PC-3 (cell line): ENCODE measurements around the gene STAT2. TPM values are rescaled to one million over a fixed set of nuclear protein-coding genes. Genes with fewer than 3 reads are reported as not detected.
A peak's percentile ranks its signal among the peaks of the same experiment; 100 is the strongest.
"Not testable (repeated sequence)": the region's sequence is repeated elsewhere in the genome, so short reads cannot be mapped to it uniquely, and the experiment has no call there.

Experiments used
- ATAC-seq: fragments of 200-7000 bp; cut with Tn5 transposase; 2 replicates; pipeline ENCODE4 v1.9.1; 2020; ENCODE audit warnings: mild to moderate bottlenecking, moderate library complexity
- BruUV-seq: library from RNA; stranded (reverse); fragments of 400-500 nt; replicated peaks from 2 replicates; lab custom pipeline; 2021; lab: Mats Ljungman, UMichigan
- CTCF ChIA-PET: fragments of 300-600 bp; sonication (Branson Sonifier 250); formaldehyde crosslinking; loops from one replicate; lab custom pipeline; 2022; ENCODE audit warnings: antibody characterized with exemption; lab: Charles Lee
- POLR2A ChIA-PET: fragments of 300-600 bp; sonication (Branson Sonifier 250); formaldehyde crosslinking; loops from one replicate; lab custom pipeline; 2022; ENCODE audit warnings: antibody characterized with exemption; ENCODE audit not compliant: unreplicated experiment; lab: Charles Lee
- DNase-seq: peaks from one replicate; pipeline ENCODE4 v3.0.0-alpha.2; 2015
- H2AFZ ChIP-seq: fragments of 300-600 bp; sonication (generic); 2 replicates; pipeline ENCODE4 v1.6.0; 2016; ENCODE audit warnings: antibody characterized with exemption, low read length
- H3F3A ChIP-seq: fragments of 300-600 bp; sonication (generic); one replicate; pipeline ENCODE4 v1.6.0; 2017; ENCODE audit warnings: antibody characterized with exemption, low read length, control low read depth, mild to moderate bottlenecking; ENCODE audit not compliant: unreplicated experiment
- H3K27ac ChIP-seq: fragments of 300-600 bp; sonication (generic); 2 replicates; pipeline ENCODE4 v1.5.1; 2016; ENCODE audit warnings: mild to moderate bottlenecking, low read length
- H3K27me3 ChIP-seq: fragments of 300-600 bp; sonication (generic); 2 replicates; pipeline ENCODE4 v1.6.1; 2016; ENCODE audit warnings: low read length, mixed read lengths
- H3K36me3 ChIP-seq: fragments of 300-600 bp; sonication (generic); 2 replicates; pipeline ENCODE4 v1.6.1; 2016; ENCODE audit warnings: low read depth, mixed run types, low read length, mixed read lengths
- H3K4me1 ChIP-seq: fragments of 300-600 bp; sonication (generic); 2 replicates; pipeline ENCODE4 v1.5.1; 2016; ENCODE audit warnings: low read length; ENCODE audit not compliant: insufficient read depth
- H3K4me2 ChIP-seq: fragments of 300-600 bp; sonication (generic); 2 replicates; pipeline ENCODE4 v1.6.0; 2016; ENCODE audit warnings: low read length
- H3K4me3 ChIP-seq: fragments of 300-600 bp; sonication (generic); 2 replicates; pipeline ENCODE4 v1.5.1; 2016; ENCODE audit warnings: mild to moderate bottlenecking, low read length, mixed read lengths
- H3K79me2 ChIP-seq: fragments of 300-600 bp; sonication (generic); 2 replicates; pipeline ENCODE4 v1.6.1; 2017; ENCODE audit warnings: low read length, mixed read lengths
- H3K9ac ChIP-seq: fragments of 300-600 bp; sonication (generic); 2 replicates; pipeline ENCODE4 v1.6.0; 2016; ENCODE audit warnings: mild to moderate bottlenecking, low read length
- H3K9me2 ChIP-seq: fragments of 300-600 bp; sonication (generic); replicated peaks from 2 replicates; pipeline ENCODE4 v1.6.1; 2016; ENCODE audit warnings: mixed run types, low read length, mixed read lengths
- H3K9me3 ChIP-seq: fragments of 300-600 bp; sonication (generic); 2 replicates; pipeline ENCODE4 v1.6.1; 2016; ENCODE audit warnings: low read length, mixed read lengths
- H4K20me1 ChIP-seq: fragments of 300-600 bp; sonication (generic); 2 replicates; pipeline ENCODE4 v1.6.1; 2016; ENCODE audit warnings: low read length, mixed read lengths
- CTCF ChIP-seq: fragments of 300-600 bp; sonication (generic); conservative IDR thresholded peaks from 2 replicates; pipeline ENCODE4 v1.5.1; 2017; ENCODE audit warnings: antibody characterized with exemption, low read depth, mild to moderate bottlenecking, low read length
- EZH2 ChIP-seq: fragments of 300-600 bp; sonication (generic); IDR thresholded peaks from one replicate; pipeline ENCODE4 v1.6.1; 2017; ENCODE audit warnings: antibody characterized with exemption, mild to moderate bottlenecking, low read length; ENCODE audit not compliant: unreplicated experiment
- EZH2phosphoT487 ChIP-seq: fragments of 300-600 bp; sonication (generic); IDR thresholded peaks from 2 replicates; pipeline ENCODE4 v1.6.1; 2018; ENCODE audit warnings: mild to moderate bottlenecking, antibody characterized with exemption, low read length, borderline replicate concordance
- intact Hi-C: fragments of 100-400 bp; cut with micrococcal nuclease; formaldehyde crosslinking; loops from 2 replicates; pipeline ENCODE4 v1.9.0; 2023
- total RNA-seq: library from RNA; depleted of rRNA; stranded (reverse); fragments of >200 nt; gene quantifications from 2 replicates; pipeline ENCODE4 v1.2.3, GENCODE V29; 2014

STAT2 gene
- total RNA-seq, 1 experiment from 2014 or later: 68.8 TPM

GRCh38 chr12:56337753-56338251 is 22.1 kb downstream of the STAT2 start:
- POLR2A ChIA-PET: no interaction called here
- Histone ChIP-seq H4K20me1 (no peaks in the 10 kb centered on the region), H3K4me1 (peaks cover 37% of the 10 kb centered on the region), H3K27me3 (no peaks in the 10 kb centered on the region), H3K9me2 (no peaks in the 10 kb centered on the region), H3K9ac (no peak overlapping the region), H2AFZ (no peak overlapping the region), H3K4me2 (0 out of 2 replicates have a peak overlapping the region, but pooled peaks have one; percentile 39), H3K79me2 (no peaks in the 10 kb centered on the region), H3K27ac (peak overlapping the region; percentile 65), H3K36me3 (no peaks in the 10 kb centered on the region), H3F3A (no peaks in the 10 kb centered on the region), H3K9me3 (no peaks in the 10 kb centered on the region), H3K4me3 (no peak overlapping the region)
- TF ChIP-seq CTCF: no peak
- no peak for TF ChIP-seq EZH2
- TF ChIP-seq EZH2phosphoT487: no peak
- ATAC-seq (no peak), DNase-seq (no peak)
- BruUV-seq: no TSS peak
- intact Hi-C loops: no loop called here
- CTCF ChIA-PET: no interaction called here

- Histone ChIP-seq H3K36me3 (no peaks in the 10 kb centered on the region), H3K4me1 (peaks cover 39% of the 10 kb centered on the region), H3K4me2 (no peak overlapping the region), H3K9ac (no peak overlapping the region), H3K4me3 (no peak overlapping the region), H4K20me1 (no peaks in the 10 kb centered on the region), H2AFZ (no peak overlapping the region), H3F3A (no peaks in the 10 kb centered on the region), H3K9me2 (no peaks in the 10 kb centered on the region), H3K9me3 (no peaks in the 10 kb centered on the region), H3K27ac (no peak overlapping the region), H3K27me3 (no peaks in the 10 kb centered on the region), H3K79me2 (no peaks in the 10 kb centered on the region)
- ChIA-PET POLR2A (no interaction called here), CTCF (interaction anchor here (0.6 kb wide), 1 partner anchor 15 kb away, joined by 3 read pairs; no protein-coding TSS in a partner anchor)
- TF ChIP-seq EZH2 (no peak), EZH2phosphoT487 (no peak), CTCF (no peak)
- BruUV-seq: no TSS peak
- intact Hi-C loops: no loop called here
- DNase-seq (no peak), ATAC-seq (no peak)
Measured at GRCh38 chr12:56336361-56337167, 23.3 kb downstream of the STAT2 start.

GRCh38 chr12:56335527-56335926 is 24.4 kb downstream of the STAT2 start:
- H2AFZ ChIP-seq, H3K4me2 ChIP-seq, H4K20me1 ChIP-seq, H3K79me2 ChIP-seq, H3F3A ChIP-seq, H3K9me3 ChIP-seq, H3K9me2 ChIP-seq, BruUV-seq, H3K4me3 ChIP-seq, H3K36me3 ChIP-seq, H3K27me3 ChIP-seq, H3K9ac ChIP-seq, H3K27ac ChIP-seq, intact Hi-C loops, ATAC-seq, DNase-seq: not testable (repeated sequence)
- ChIA-PET POLR2A (interaction anchor here (0.6 kb wide), 1 partner anchor 16 kb away, joined by 3 read pairs; no protein-coding TSS in a partner anchor), CTCF (interaction anchor here (0.6 kb wide), 1 partner anchor 39 kb away, joined by 6 read pairs; no protein-coding TSS in a partner anchor)
- H3K4me1 ChIP-seq: peaks cover 39% of the 10 kb centered on the region
